ENCODE data around the gene GNB1.

The GNB1 gene

GRCh38 chr1:1900883-1901640 is 10.2 kb upstream of the GNB1 start:
- no peak overlapping the region for H3K27ac ChIP-seq (ENCODE audit: low read length)
- no peaks in the 10 kb centered on the region for H3K9me3 ChIP-seq (ENCODE audit: insufficient read depth, low read length, severe bottlenecking)
- no peak overlapping the region for H3K4me3 ChIP-seq (ENCODE audit: low read depth in 1 of 2, low read length in 2 of 2)
- no peak overlapping the region for H2AFZ ChIP-seq (ENCODE audit: low read depth, low read length)
- TF ChIP-seq CTCF (IDR thresholded peaks at IDR 0.05; ENCODE audit: borderline replicate concordance, extremely low read depth, low read length, poor library complexity, severe bottlenecking) (no peak), EZH2 (IDR thresholded peaks at IDR 0.05; ENCODE audit: borderline replicate concordance, low read depth, low read length, severe bottlenecking) (no peak)
- no peaks in the 10 kb centered on the region for H3K79me2 ChIP-seq (ENCODE audit: insufficient read depth, low read length)
- H3K36me3 ChIP-seq (ENCODE audit: insufficient read depth, low read length) = no peaks in the 10 kb centered on the region
- no peaks in the 10 kb centered on the region for H3K4me1 ChIP-seq (ENCODE audit: insufficient read depth, low read length)
- DNase-seq (no peak), ATAC-seq (ENCODE audit: insufficient read depth, low read depth) (no peak)
- H3K4me2 ChIP-seq (ENCODE audit: insufficient read depth, low read length) = no peak overlapping the region
- peaks cover 3% of the 10 kb centered on the region for H4K20me1 ChIP-seq (ENCODE audit: insufficient read depth, low read length)
- H3K9ac ChIP-seq (ENCODE audit: low read depth, low read length) = no peak overlapping the region
- H3K27me3 ChIP-seq (ENCODE audit: insufficient read depth, low read length, poor library complexity) = no peaks in the 10 kb centered on the region

GRCh38 chr1:1899967-1900327 is 9.1 kb upstream of the GNB1 start:
- no peaks in the 10 kb centered on the region for H3K27me3 ChIP-seq (ENCODE audit: insufficient read depth, low read length, poor library complexity)
- no peak for ATAC-seq (ENCODE audit: insufficient read depth, low read depth)
- H4K20me1 ChIP-seq (ENCODE audit: insufficient read depth, low read length) = peaks cover 3% of the 10 kb centered on the region
- no peak overlapping the region for H3K9ac ChIP-seq (ENCODE audit: low read depth, low read length)
- no peaks in the 10 kb centered on the region for H3K4me1 ChIP-seq (ENCODE audit: insufficient read depth, low read length)
- no peaks in the 10 kb centered on the region for H3K79me2 ChIP-seq (ENCODE audit: insufficient read depth, low read length)
- TF ChIP-seq CTCF (IDR thresholded peaks at IDR 0.05; ENCODE audit: borderline replicate concordance, extremely low read depth, low read length, poor library complexity, severe bottlenecking) (no peak), EZH2 (IDR thresholded peaks at IDR 0.05; ENCODE audit: borderline replicate concordance, low read depth, low read length, severe bottlenecking) (no peak)
- H3K27ac ChIP-seq (ENCODE audit: low read length) = no peak overlapping the region
- H2AFZ ChIP-seq (ENCODE audit: low read depth, low read length) = no peak overlapping the region
- DNase-seq = no peak
- no peaks in the 10 kb centered on the region for H3K9me3 ChIP-seq (ENCODE audit: insufficient read depth, low read length, severe bottlenecking)
- H3K36me3 ChIP-seq (ENCODE audit: insufficient read depth, low read length) = no peaks in the 10 kb centered on the region
- no peak overlapping the region for H3K4me2 ChIP-seq (ENCODE audit: insufficient read depth, low read length)
- H3K4me3 ChIP-seq (ENCODE audit: low read depth in 1 of 2, low read length in 2 of 2) = no peak overlapping the region

- Histone ChIP-seq H4K20me1 (ENCODE audit: insufficient read depth, low read length) (peaks cover 3% of the 10 kb centered on the region), H3K27ac (ENCODE audit: low read length) (no peak overlapping the region), H3K4me3 (ENCODE audit: low read depth in 1 of 2, low read length in 2 of 2) (no peak overlapping the region), H2AFZ (ENCODE audit: low read depth, low read length) (no peak overlapping the region), H3K9ac (ENCODE audit: low read depth, low read length) (no peak overlapping the region), H3K4me2 (ENCODE audit: insufficient read depth, low read length) (no peak overlapping the region), H3K36me3 (ENCODE audit: insufficient read depth, low read length) (no peaks in the 10 kb centered on the region), H3K9me3 (ENCODE audit: insufficient read depth, low read length, severe bottlenecking) (no peaks in the 10 kb centered on the region), H3K79me2 (ENCODE audit: insufficient read depth, low read length) (no peaks in the 10 kb centered on the region), H3K4me1 (ENCODE audit: insufficient read depth, low read length) (no peaks in the 10 kb centered on the region), H3K27me3 (ENCODE audit: insufficient read depth, low read length, poor library complexity) (no peaks in the 10 kb centered on the region)
- TF ChIP-seq EZH2 (IDR thresholded peaks at IDR 0.05; ENCODE audit: borderline replicate concordance, low read depth, low read length, severe bottlenecking) (no peak), CTCF (IDR thresholded peaks at IDR 0.05; ENCODE audit: borderline replicate concordance, extremely low read depth, low read length, poor library complexity, severe bottlenecking) (no peak)
- ATAC-seq (ENCODE audit: insufficient read depth, low read depth) = peak; percentile 51; the same call in 2 of the 3 replicates
- DNase-seq = peak; percentile 33
These were observed 8.5 kb upstream of the GNB1 start for GRCh38 chr1:1899266-1899966.

Measured in DND-41 (cell line).